AG04450 (cell line): ENCODE data around the gene HRH4. TPM values are rescaled to one million over a fixed set of nuclear protein-coding genes. Genes with fewer than 3 reads are reported as not detected.

Source experiments
- CTCF ChIA-PET: fragments of 300-600, 350-600 bp; formaldehyde crosslinking; extraction: SDS; loops from one replicate; lab custom pipeline; 2022; ENCODE audit warnings: antibody characterized with exemption, inconsistent platforms; lab: Charles Lee
- POLR2A ChIA-PET: fragments of 350-600 bp; formaldehyde crosslinking; extraction: SDS; loops from one replicate; lab custom pipeline; 2021; ENCODE audit warnings: antibody characterized with exemption, inconsistent platforms; lab: Yijun Ruan, JAX
- DNase-seq: peaks from one replicate; pipeline ENCODE4 v3.0.0-alpha.2; 2011; ENCODE audit warnings: low read depth, low spot score
- H3K27ac ChIP-seq: one replicate; pipeline ENCODE4 v1.5.1; 2012; ENCODE audit warnings: low read depth, low read length, control low read depth
- H3K27me3 ChIP-seq: one replicate; pipeline ENCODE4 v1.6.0; 2012; ENCODE audit warnings: low read length; ENCODE audit not compliant: control insufficient read depth, insufficient read depth
- H3K4me3 ChIP-seq: 2 replicates; pipeline ENCODE4 v1.5.1; 2011; ENCODE audit warnings: mild to moderate bottlenecking, low read depth, low read length, control low read depth
- H3K9me3 ChIP-seq: 2 replicates; pipeline ENCODE4 v1.5.1; 2012; ENCODE audit warnings: low read length; ENCODE audit not compliant: control insufficient read depth, insufficient read depth
- polyA plus RNA-seq: library from polyadenylated mRNA; depleted of rRNA; stranded (reverse); fragments of >200 nt; gene quantifications from 2 replicates; pipeline ENCODE4 v1.2.3, GENCODE V29; 2011; rRNA removed
- small RNA-seq: library from RNA; depleted of rRNA; stranded (forward); fragments of <200 nt; gene quantifications from one replicate; pipeline ENCODE3, GENCODE V24; 2012; ENCODE audit warnings: low read depth; ENCODE audit not compliant: insufficient read length
- TF ChIP-seq, protein P1 (sequence below): IDR thresholded peaks from 2 replicates; pipeline ENCODE4 v1.5.1; 2011; ENCODE audit warnings: low read depth, low read length, control low read depth, inconsistent platforms

HRH4 gene
- polyA plus RNA-seq, 1 experiment: 0.01 TPM

DNA sequence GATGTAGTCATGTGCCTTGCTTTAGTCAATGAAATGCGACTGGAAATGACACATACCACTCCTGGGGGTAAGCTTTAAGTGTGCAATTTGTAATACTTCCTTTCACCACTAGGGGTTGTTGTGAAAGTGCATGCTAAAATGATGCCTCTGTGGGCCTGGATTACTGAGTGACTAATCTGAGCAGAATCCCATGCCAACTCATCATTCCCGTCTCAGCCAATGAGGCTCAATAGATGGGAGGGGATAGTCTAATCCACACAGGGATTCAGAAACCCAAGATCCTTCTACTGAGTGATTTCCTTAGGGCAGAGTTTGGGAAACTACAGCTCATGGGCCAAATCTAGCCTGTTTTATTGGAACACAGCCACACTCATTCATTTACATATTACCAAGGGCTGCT, 54.0 kb downstream of the HRH4 start:
- Histone ChIP-seq H3K4me3 (no peak overlapping the region), H3K27me3 (peaks cover 2% of the 10 kb centered on the region), H3K9me3 (no peaks in the 10 kb centered on the region), H3K27ac (peak overlapping the region; percentile 2)
- DNase-seq: no peak
- POLR2A ChIA-PET: no interaction called here
- TF ChIP-seq, protein P1, sequence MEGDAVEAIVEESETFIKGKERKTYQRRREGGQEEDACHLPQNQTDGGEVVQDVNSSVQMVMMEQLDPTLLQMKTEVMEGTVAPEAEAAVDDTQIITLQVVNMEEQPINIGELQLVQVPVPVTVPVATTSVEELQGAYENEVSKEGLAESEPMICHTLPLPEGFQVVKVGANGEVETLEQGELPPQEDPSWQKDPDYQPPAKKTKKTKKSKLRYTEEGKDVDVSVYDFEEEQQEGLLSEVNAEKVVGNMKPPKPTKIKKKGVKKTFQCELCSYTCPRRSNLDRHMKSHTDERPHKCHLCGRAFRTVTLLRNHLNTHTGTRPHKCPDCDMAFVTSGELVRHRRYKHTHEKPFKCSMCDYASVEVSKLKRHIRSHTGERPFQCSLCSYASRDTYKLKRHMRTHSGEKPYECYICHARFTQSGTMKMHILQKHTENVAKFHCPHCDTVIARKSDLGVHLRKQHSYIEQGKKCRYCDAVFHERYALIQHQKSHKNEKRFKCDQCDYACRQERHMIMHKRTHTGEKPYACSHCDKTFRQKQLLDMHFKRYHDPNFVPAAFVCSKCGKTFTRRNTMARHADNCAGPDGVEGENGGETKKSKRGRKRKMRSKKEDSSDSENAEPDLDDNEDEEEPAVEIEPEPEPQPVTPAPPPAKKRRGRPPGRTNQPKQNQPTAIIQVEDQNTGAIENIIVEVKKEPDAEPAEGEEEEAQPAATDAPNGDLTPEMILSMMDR: peak; percentile 53
- CTCF ChIA-PET: interaction anchor here (1.0 to 2.2 kb wide), 5 partner anchors 13 to 212 kb away, joined by 3 to 8 read pairs (median 3); no protein-coding TSS in a partner anchor

DNA sequence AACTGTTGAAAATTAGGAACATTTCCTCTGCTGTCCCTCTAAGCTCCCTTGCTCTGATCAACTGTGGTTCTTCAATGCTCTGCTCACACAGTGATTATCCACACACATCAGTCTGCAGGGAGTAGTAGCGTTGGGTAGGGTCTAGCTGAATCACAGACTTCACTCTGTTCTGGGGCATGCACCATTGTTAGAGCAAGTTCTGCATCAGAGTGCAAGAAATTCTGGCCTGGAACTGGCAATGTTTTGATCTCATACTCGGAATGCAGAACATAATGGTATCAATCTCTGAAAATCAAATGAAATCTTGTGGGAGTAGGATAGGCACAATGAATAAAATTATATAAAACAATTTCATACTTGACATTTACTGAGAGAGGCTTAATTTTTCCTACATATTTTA, 55.3 kb downstream of the HRH4 start:
- POLR2A ChIA-PET: no interaction called here
- no peaks in the 10 kb centered on the region for H3K9me3 ChIP-seq
- TF ChIP-seq, protein P1: no peak
- peaks cover 2% of the 10 kb centered on the region for H3K27me3 ChIP-seq
- no peak overlapping the region for H3K4me3 ChIP-seq
- no peak for DNase-seq
- H3K27ac ChIP-seq: peak overlapping the region; percentile 25
- CTCF ChIA-PET: interaction anchor here (1.3 to 1.9 kb wide), 2 partner anchors 27 to 28 kb away, joined by 3 to 4 read pairs; no protein-coding TSS in a partner anchor

DNA sequence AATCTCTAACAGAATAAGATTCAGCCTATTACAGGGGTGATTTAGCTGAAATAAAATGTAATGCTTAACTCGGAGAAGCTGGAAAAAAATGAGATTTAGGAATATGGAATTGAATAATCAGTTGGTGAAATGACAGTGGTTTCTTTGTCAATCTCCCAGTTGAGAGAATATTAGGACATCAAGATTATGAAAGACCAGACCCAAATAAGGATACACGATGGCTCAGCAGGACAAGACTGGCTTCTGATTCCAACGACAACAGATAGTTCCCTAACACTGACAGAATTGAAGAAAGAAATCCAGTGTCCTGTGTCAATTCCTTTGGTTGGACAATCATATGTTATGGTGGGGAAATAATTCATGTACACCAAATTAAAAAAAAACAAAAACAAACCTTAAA, 55.8 kb downstream of the HRH4 start:
- TF ChIP-seq, protein P1: no peak
- Histone ChIP-seq H3K4me3 (no peak overlapping the region), H3K27me3 (peaks cover 2% of the 10 kb centered on the region), H3K27ac (no peak overlapping the region), H3K9me3 (no peaks in the 10 kb centered on the region)
- CTCF ChIA-PET: interaction anchor here (1.3 to 1.9 kb wide), 2 partner anchors 27 to 29 kb away, joined by 3 to 4 read pairs; no protein-coding TSS in a partner anchor
- no peak for DNase-seq
- POLR2A ChIA-PET: no interaction called here

DNA sequence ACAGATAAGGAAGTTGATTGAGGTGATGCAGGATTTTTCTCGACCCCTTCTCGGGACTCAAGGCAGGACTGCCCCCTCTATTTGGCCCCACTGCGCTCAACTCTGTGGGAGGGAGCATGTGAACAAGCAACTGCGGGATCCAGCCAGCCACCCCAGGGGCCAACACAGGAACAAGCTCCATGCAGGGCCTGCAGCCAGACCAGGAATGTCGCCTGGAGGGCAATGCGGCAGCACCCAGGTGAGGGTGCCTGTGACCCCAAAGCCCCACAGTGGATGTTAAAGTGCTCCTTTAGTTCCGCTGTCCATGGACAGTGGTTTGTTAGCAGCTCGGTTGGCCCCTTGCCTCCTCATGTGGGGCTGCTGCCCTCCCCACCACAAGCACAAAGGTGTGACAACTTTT, 57.1 kb downstream of the HRH4 start:
- POLR2A ChIA-PET: no interaction called here
- CTCF ChIA-PET: no interaction called here
- TF ChIP-seq, protein P1: no peak
- DNase-seq: no peak
- Histone ChIP-seq H3K9me3 (no peaks in the 10 kb centered on the region), H3K27me3 (peaks cover 2% of the 10 kb centered on the region), H3K4me3 (no peak overlapping the region), H3K27ac (no peak overlapping the region)

DNA sequence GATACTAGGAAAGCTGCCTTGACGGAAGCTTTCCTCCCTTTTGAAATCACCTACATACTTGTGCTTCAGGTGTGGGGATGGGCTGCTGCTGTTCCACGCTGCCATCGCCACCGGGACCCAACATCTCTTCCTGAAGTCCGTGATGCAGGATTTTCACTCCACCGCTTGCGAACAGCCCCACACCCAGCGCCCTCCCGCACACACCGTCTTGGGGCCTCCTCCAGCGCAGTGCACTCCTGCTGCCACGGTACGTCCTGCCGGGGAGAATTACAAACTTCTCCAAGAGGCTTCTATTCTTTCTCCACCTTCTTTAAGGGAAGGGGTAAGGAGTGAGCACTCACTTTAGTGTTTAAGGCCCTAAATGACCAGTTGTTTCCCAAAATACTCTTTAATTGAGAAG, 58.2 kb downstream of the HRH4 start:
- no peak for DNase-seq
- H3K4me3 ChIP-seq: no peak overlapping the region
- H3K27me3 ChIP-seq: peaks cover 2% of the 10 kb centered on the region
- ChIA-PET POLR2A (no interaction called here), CTCF (no interaction called here)
- TF ChIP-seq, protein P1: no peak
- no peak overlapping the region for H3K27ac ChIP-seq
- H3K9me3 ChIP-seq: no peaks in the 10 kb centered on the region

Small RNAs within 50 kb of the gene (small RNA-seq; reads per million reads assigned to genes)
- not detected for gene RF00019

Other genes with a start within 250 kb of the HRH4 start
- 41.0 and 56.1 TPM in 2 replicates for gene OSBPL1A, start 62.8 kb upstream of the HRH4 start, polyA plus RNA-seq
- gene IMPACT, start 34.0 kb upstream of the HRH4 start, polyA plus RNA-seq: 23.0 and 31.7 TPM in 2 replicates